ENCODE results near the gene ZNF385D.

DNA sequence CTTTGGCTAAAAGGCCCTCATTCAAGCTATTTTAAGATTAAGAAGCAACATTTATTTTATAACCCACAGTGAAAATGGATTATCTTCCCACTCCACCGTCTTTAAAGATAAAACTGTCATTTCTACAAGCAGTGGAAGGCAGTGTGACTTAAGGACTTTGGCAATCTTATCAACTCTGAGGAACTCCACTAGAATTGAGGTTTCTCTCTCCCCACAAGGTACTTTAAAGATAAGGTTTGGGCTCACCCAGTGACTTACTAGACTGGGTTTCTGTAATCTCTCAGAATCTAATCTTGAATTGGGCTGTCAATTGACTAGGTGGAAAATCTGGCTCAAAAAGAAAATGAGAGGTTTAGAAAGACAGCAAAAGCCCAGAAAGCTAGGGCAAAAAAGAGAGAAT is 21.7 kb downstream of the ZNF385D start:
- TF ChIP-seq EZH2 (IDR thresholded peaks at IDR 0.05) (no peak), POLR2AphosphoS5 (IDR thresholded peaks at IDR 0.05; ENCODE audit: borderline replicate concordance, low read depth, low read length) (no peak), FOXP2 (optimal IDR thresholded peaks at IDR 0.05; ENCODE audit: control extremely low read depth, extremely low read length, insufficient read depth) (no peak)

All from SK-N-MC (cell line).